GM12878 (cell line): ENCODE data around the gene TP63. TPM values are rescaled to one million over a fixed set of nuclear protein-coding genes. Genes with fewer than 3 reads are reported as not detected.

Experiments
- ATAC-seq: fragments of 200-7000 bp; cut with Tn5 transposase; 3 replicates; pipeline ENCODE4 v1.9.1; 2020; ENCODE audit warnings: mild to moderate bottlenecking, moderate library complexity
- BruUV-seq: library from RNA; stranded (reverse); fragments of 400-500 nt; replicated peaks from 2 replicates; lab custom pipeline; 2021; lab: Mats Ljungman, UMichigan
- CTCF ChIA-PET: fragments of 300-600 bp; sonication (Branson Sonifier 250); formaldehyde crosslinking; extraction: SDS; loops from one replicate; lab custom pipeline; 2021; ENCODE audit warnings: inconsistent platforms; lab: Yijun Ruan, JAX
- POLR2A ChIA-PET: fragments of 350-600 bp; formaldehyde crosslinking; extraction: SDS; loops from one replicate; lab custom pipeline; 2021; ENCODE audit warnings: inconsistent platforms; lab: Charles Lee
- RAD21 ChIA-PET: fragments of 300-600 bp; sonication (Branson Sonifier 250); formaldehyde crosslinking; loops from one replicate; lab custom pipeline; 2023; ENCODE audit warnings: antibody characterized with exemption; ENCODE audit not compliant: unreplicated experiment; lab: Charles Lee
- SMC1A ChIA-PET: fragments of 300-600 bp; sonication (Branson Sonifier 250); formaldehyde crosslinking; loops from one replicate; lab custom pipeline; 2023; ENCODE audit not compliant: unreplicated experiment, uncharacterized antibody; lab: Charles Lee
- DNase-seq: peaks from one replicate; pipeline ENCODE4 v3.0.0-alpha.2; 2011; ENCODE audit warnings: low read depth, low spot score
- FAIRE-seq: peaks from 3 replicates; lab custom pipeline; 2011; peaks lifted over from hg19 to GRCh38; lab: Jason Lieb, UNC
- H2AFZ ChIP-seq: 2 replicates; pipeline ENCODE4 v1.6.0; 2011; ENCODE audit warnings: low read depth, low read length, control low read depth; ENCODE audit not compliant: control insufficient read depth
- H3K27ac ChIP-seq: 2 replicates; pipeline ENCODE4 v1.5.1; 2011; ENCODE audit warnings: control low read depth; ENCODE audit not compliant: control insufficient read depth, insufficient read depth
- H3K27me3 ChIP-seq, 2 experiments: replicated peaks in 1 of 2; 2 replicates each; pipeline versions ENCODE4 v1.6.0 to v1.6.1; 2011; ENCODE audit warnings: low read length in 1 of 2; ENCODE audit not compliant: control insufficient read depth in 2 of 2, insufficient read depth in 2 of 2
- H3K36me3 ChIP-seq, 2 experiments: 2 replicates each; pipeline ENCODE4 v1.5.1; 2011; ENCODE audit warnings: low read length in 1 of 2; ENCODE audit not compliant: control insufficient read depth in 2 of 2, insufficient read depth in 2 of 2
- H3K4me1 ChIP-seq: 2 replicates; pipeline ENCODE4 v1.6.1; 2011; ENCODE audit warnings: mild to moderate bottlenecking, low read length, moderate library complexity, mixed read lengths; ENCODE audit not compliant: control insufficient read depth, insufficient read depth
- H3K4me2 ChIP-seq: 2 replicates; pipeline ENCODE4 v1.6.0; 2011; ENCODE audit warnings: control low read depth; ENCODE audit not compliant: control insufficient read depth, insufficient read depth
- H3K4me3 ChIP-seq: fragments of 200-600 bp; sonication (generic); 2 replicates; pipeline ENCODE4 v1.5.1; 2016
- H3K79me2 ChIP-seq: 2 replicates; pipeline ENCODE4 v1.6.0; 2011; ENCODE audit warnings: low read length; ENCODE audit not compliant: control insufficient read depth, insufficient read depth
- H3K9ac ChIP-seq: 2 replicates; pipeline ENCODE4 v1.8.0; 2011; ENCODE audit warnings: low read length, control low read depth, mixed read lengths; ENCODE audit not compliant: control insufficient read depth, insufficient read depth
- H3K9me3 ChIP-seq: replicated peaks from 3 replicates; pipeline ENCODE4 v1.5.1; 2011; ENCODE audit warnings: mild to moderate bottlenecking, low read length; ENCODE audit not compliant: control insufficient read depth, insufficient read depth
- H4K20me1 ChIP-seq: 2 replicates; pipeline ENCODE4 v1.6.0; 2011; ENCODE audit not compliant: control insufficient read depth, insufficient read depth
- HDGF ChIP-seq: fragments of 450-650 bp; IDR thresholded peaks from 2 replicates; pipeline ENCODE4 v1.6.1; 2016; ENCODE audit warnings: antibody characterized with exemption
- RBBP5 ChIP-seq: fragments of 200-600 bp; sonication (generic); conservative IDR thresholded peaks from 2 replicates; pipeline ENCODE4 v1.6.1; 2016
- WGBS: methylation state at CpG from one replicate; pipeline ENCODE4 v1.1.6; 2016; ENCODE audit warnings: low lambda C conversion rate; ENCODE audit not compliant: insufficient replicate concordance, insufficient coverage; ENCODE audit errors: missing lambda C conversion rate; 5-methylcytosine and 5-hydroxymethylcytosine counted together
- in situ Hi-C: fragments of 300-500 bp; cut with MboI; formaldehyde crosslinking; loops from 9 replicates; pipeline ENCODE4 v1.14.3; 2018; ENCODE audit warnings: mixed read lengths
- intact Hi-C: fragments of 100-400 bp; cut with micrococcal nuclease; formaldehyde crosslinking; loops from one replicate; pipeline ENCODE4 v1.14.2; 2022; ENCODE audit not compliant: unreplicated experiment
- polyA plus RNA-seq, 11 experiments: library from polyadenylated mRNA; depleted of rRNA in 4 of 11; unstranded in 6 of 11; stranded (reverse) in 5 of 11; fragments of >200 nt; fragmentation: Nextera tagmentation in 4 of 11; fragmentation: Illumina TruSeq in 1 of 11; extraction: Ambion mirVana in 4 of 11; extraction: Trizol in 1 of 11; gene quantifications; 1 replicate in 1 of 11; 2 replicates in 10 of 11; pipeline versions ENCODE4 v1.2.1 to v1.2.3, GENCODE V29; 2011 to 2016; ENCODE audit warnings: inconsistent platforms in 2 of 11, missing spikeins in 2 of 11, low read depth in 1 of 11
- total RNA-seq, 4 experiments: library from RNA; depleted of rRNA in 3 of 4; stranded (reverse); fragments of >200 nt in 3 of 4; fragmentation: Illumina TruSeq in 1 of 4; extraction: Trizol in 1 of 4; gene quantifications; 2 replicates each; pipeline versions ENCODE4 v1.2.1 to v1.2.3, GENCODE V29; 2013 to 2021
- TF ChIP-seq, protein P1 (sequence below): IDR thresholded peaks from 2 replicates; pipeline ENCODE4 v1.6.1; 2011; ENCODE audit warnings: low read depth, low read length, improper control_type of control experiment, borderline replicate concordance
- TF ChIP-seq, protein P2 (sequence below): fragments of 450-650 bp; formaldehyde crosslinking; IDR thresholded peaks from 2 replicates; pipeline ENCODE4 v1.5.0; 2022; ENCODE audit warnings: mild to moderate bottlenecking, missing genetic modification characterization

Gene TP63
- total and polyA plus RNA-seq, 10 of the 15 experiments (the other 5 are each of a cell fraction or from before 2014, with no cell fraction given): 1.4 to 10.8 (median 6.2) TPM

DNA sequence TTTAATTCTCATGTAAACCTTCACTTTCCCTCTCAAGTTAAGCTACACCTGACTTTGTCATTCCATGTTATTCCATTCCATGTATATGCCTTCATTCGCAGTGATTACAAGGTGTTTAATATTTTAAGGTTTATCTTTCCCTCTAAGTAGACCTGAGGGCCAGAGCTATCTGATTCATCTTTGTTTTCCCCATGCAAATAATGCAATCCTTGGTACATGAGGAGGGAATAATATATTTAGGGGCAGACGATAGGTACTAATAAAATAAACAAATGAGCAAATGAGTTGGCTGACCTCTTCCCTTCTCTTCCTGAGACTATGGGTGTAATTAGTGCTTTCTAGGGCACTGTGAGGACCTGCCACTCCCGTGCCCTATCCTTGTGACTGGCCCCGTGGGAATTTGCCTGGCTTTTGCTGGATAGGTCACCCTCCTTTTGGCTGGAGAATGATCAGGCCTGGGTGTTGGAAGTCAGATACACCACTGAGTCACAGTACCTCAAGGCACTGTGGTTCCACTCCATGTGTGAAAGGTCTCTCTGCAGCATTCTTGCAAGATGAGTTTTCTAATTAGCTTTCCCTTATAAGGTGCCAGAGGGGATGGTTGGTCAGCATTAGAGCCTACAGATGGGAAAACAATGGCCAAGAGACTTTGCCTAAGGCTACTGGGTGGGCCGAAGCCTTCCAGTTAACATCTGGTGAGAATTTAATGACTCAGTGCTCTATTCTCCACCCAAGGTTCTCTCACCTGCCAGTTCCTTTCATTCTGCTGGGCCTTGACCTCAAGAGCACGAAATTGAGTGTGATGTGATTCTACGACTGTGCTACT, 306.3 kb downstream of the TP63 start:
- H3K4me3 ChIP-seq: no peak overlapping the region
- H3K9me3 ChIP-seq: no peaks in the 10 kb centered on the region
- intact Hi-C loops: no loop called here
- no peaks in the 10 kb centered on the region for H4K20me1 ChIP-seq
- in situ Hi-C loops: no loop called here
- FAIRE-seq: no peak
- no peak overlapping the region for H2AFZ ChIP-seq
- TF ChIP-seq, protein P1, sequence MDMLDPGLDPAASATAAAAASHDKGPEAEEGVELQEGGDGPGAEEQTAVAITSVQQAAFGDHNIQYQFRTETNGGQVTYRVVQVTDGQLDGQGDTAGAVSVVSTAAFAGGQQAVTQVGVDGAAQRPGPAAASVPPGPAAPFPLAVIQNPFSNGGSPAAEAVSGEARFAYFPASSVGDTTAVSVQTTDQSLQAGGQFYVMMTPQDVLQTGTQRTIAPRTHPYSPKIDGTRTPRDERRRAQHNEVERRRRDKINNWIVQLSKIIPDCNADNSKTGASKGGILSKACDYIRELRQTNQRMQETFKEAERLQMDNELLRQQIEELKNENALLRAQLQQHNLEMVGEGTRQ: no peak
- TF ChIP-seq HDGF (no peak), RBBP5 (no peak)
- TF ChIP-seq, protein P2, sequence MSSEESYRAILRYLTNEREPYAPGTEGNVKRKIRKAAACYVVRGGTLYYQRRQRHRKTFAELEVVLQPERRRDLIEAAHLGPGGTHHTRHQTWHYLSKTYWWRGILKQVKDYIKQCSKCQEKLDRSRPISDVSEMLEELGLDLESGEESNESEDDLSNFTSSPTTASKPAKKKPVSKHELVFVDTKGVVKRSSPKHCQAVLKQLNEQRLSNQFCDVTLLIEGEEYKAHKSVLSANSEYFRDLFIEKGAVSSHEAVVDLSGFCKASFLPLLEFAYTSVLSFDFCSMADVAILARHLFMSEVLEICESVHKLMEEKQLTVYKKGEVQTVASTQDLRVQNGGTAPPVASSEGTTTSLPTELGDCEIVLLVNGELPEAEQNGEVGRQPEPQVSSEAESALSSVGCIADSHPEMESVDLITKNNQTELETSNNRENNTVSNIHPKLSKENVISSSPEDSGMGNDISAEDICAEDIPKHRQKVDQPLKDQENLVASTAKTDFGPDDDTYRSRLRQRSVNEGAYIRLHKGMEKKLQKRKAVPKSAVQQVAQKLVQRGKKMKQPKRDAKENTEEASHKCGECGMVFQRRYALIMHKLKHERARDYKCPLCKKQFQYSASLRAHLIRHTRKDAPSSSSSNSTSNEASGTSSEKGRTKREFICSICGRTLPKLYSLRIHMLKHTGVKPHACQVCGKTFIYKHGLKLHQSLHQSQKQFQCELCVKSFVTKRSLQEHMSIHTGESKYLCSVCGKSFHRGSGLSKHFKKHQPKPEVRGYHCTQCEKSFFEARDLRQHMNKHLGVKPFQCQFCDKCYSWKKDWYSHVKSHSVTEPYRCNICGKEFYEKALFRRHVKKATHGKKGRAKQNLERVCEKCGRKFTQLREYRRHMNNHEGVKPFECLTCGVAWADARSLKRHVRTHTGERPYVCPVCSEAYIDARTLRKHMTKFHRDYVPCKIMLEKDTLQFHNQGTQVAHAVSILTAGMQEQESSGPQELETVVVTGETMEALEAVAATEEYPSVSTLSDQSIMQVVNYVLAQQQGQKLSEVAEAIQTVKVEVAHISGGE (CRISPR knock-in tag): no peak
- no peaks in the 10 kb centered on the region for H3K79me2 ChIP-seq
- H3K36me3 ChIP-seq: no peaks in the 10 kb centered on the region
- WGBS: 54% methylated on average over 7 of the region's 7 CpGs
- no TSS peak for BruUV-seq
- ChIA-PET CTCF (no interaction called here), POLR2A (no interaction called here), SMC1A (interaction anchor here (0.6 kb wide), 1 partner anchor 98 kb away, joined by 3 read pairs; no protein-coding TSS in a partner anchor), RAD21 (no interaction called here)
- H3K27me3 ChIP-seq: no peaks in the 10 kb centered on the region
- no peak for DNase-seq
- no peak overlapping the region for H3K27ac ChIP-seq
- no peak for ATAC-seq
- H3K4me1 ChIP-seq: no peaks in the 10 kb centered on the region
- no peak overlapping the region for H3K9ac ChIP-seq
- H3K4me2 ChIP-seq: no peak overlapping the region
